ENCODE results near the gene PLPPR4.

GRCh38 chr1:99332561-99332960 lies 68.3 kb downstream of the PLPPR4 start:
- TF ChIP-seq SIN3A (IDR thresholded peaks at IDR 0.05; ENCODE audit: low read depth) (no peak), RAD21 (IDR thresholded peaks at IDR 0.05; ENCODE audit: low read depth) (no peak), EZH2 (IDR thresholded peaks at IDR 0.05) (no peak)

Measured in HCT116 (cell line).